ENCODE measurements around the gene COX6A1. TPM values are rescaled to one million over a fixed set of nuclear protein-coding genes. Genes with fewer than 3 reads are reported as not detected.

Gene COX6A1
- total RNA-seq: 100 to 1,000 TPM; 229 to 431 TPM

GRCh38 chr12:120437735-120438494 lies at the start of gene COX6A1:
COX6A1 (plus strand) TSS chr12:120438113; CDS start chr12:120438127, 14 bp downstream.
- H3K9me3 ChIP-seq: no peaks in the 10 kb centered on the region

GRCh38 chr12:120388691-120389481 lies 49.0 kb upstream of the COX6A1 start:
- Histone ChIP-seq H3K4me3 (no peak overlapping the region), H3K9me3 (no peaks in the 10 kb centered on the region), H3K36me3 (no peaks in the 10 kb centered on the region), H3K27me3 (replicated peaks; ENCODE audit: insufficient read depth) (no peaks in the 10 kb centered on the region), H3K4me1 (ENCODE audit: control insufficient read depth in 1 of 2, low read depth in 2 of 2) (no peaks in the 10 kb centered on the region), H3K27ac (no peak overlapping the region)
- DNase-seq (ENCODE audit: low spot score): no peak
- no peak for TF ChIP-seq CTCF (IDR thresholded peaks at IDR 0.05)
- ATAC-seq (ENCODE audit: insufficient number of reproducible peaks, low FRiP score, low read depth): no peak

More at GRCh38 chr12:120437735-120438494, at the start of gene COX6A1:
- Histone ChIP-seq H3K4me1 (ENCODE audit: control insufficient read depth in 1 of 2, low read depth in 2 of 2) (peaks cover 7 to 15% of the 10 kb centered on the region in 2 donors), H3K27me3 (replicated peaks; ENCODE audit: insufficient read depth) (no peaks in the 10 kb centered on the region), H3K36me3 (peaks cover 6% of the 10 kb centered on the region), H3K4me3 (peak within 1 kb of the TSS; percentile 97), H3K27ac (peak within 1 kb of the TSS; percentile 73 to 81)
- TF ChIP-seq CTCF (IDR thresholded peaks at IDR 0.05): no peak
- ATAC-seq (ENCODE audit: insufficient number of reproducible peaks, low FRiP score, low read depth) (peak; percentile 23), DNase-seq (ENCODE audit: low spot score) (peak; percentile 81)

GRCh38 chr12:120390540-120391120 lies 47.3 kb upstream of the COX6A1 start:
- Histone ChIP-seq H3K9me3 (no peaks in the 10 kb centered on the region), H3K4me3 (no peak overlapping the region), H3K27ac (no peak overlapping the region), H3K27me3 (replicated peaks; ENCODE audit: insufficient read depth) (no peaks in the 10 kb centered on the region), H3K36me3 (no peaks in the 10 kb centered on the region), H3K4me1 (ENCODE audit: control insufficient read depth in 1 of 2, low read depth in 2 of 2) (no peaks in the 10 kb centered on the region)
- no peak for TF ChIP-seq CTCF (IDR thresholded peaks at IDR 0.05)
- DNase-seq (ENCODE audit: low spot score): no peak
- no peak for ATAC-seq (ENCODE audit: insufficient number of reproducible peaks, low FRiP score, low read depth)

GRCh38 chr12:120394483-120395367 lies 43.2 kb upstream of the COX6A1 start:
- no peak for TF ChIP-seq CTCF (IDR thresholded peaks at IDR 0.05)
- ATAC-seq (ENCODE audit: insufficient number of reproducible peaks, low FRiP score, low read depth): no peak
- Histone ChIP-seq H3K36me3 (no peaks in the 10 kb centered on the region), H3K4me3 (no peak overlapping the region), H3K27ac (no peak overlapping the region), H3K9me3 (no peaks in the 10 kb centered on the region), H3K4me1 (ENCODE audit: control insufficient read depth in 1 of 2, low read depth in 2 of 2) (no peaks in the 10 kb centered on the region), H3K27me3 (replicated peaks; ENCODE audit: insufficient read depth) (no peaks in the 10 kb centered on the region)
- no peak for DNase-seq (ENCODE audit: low spot score)
